AG09309 (cell line): ENCODE data around the gene TMEM74B.

ENCODE experiments used
- DNase-seq: peaks from one replicate; pipeline ENCODE4 v3.0.0-alpha.2; 2010; ENCODE audit warnings: low read depth
- H3K4me3 ChIP-seq: 2 replicates; pipeline ENCODE4 v1.5.1; 2011; ENCODE audit warnings: mild to moderate bottlenecking, low read depth, low read length, moderate library complexity; ENCODE audit not compliant: control insufficient read depth
- CTCF ChIP-seq: IDR thresholded peaks from 2 replicates; pipeline ENCODE4 v1.5.1; 2011; ENCODE audit warnings: mild to moderate bottlenecking, low read depth, low read length, inconsistent platforms; ENCODE audit not compliant: insufficient read depth, control insufficient read depth; ENCODE audit errors: missing control alignments

The TMEM74B gene

GRCh38 chr20:1131354-1131753 is 53.4 kb downstream of the TMEM74B start:
- DNase-seq = no peak
- H3K4me3 ChIP-seq = no peak overlapping the region
- no peak for TF ChIP-seq CTCF

- DNase-seq = no peak
- no peak for TF ChIP-seq CTCF
- H3K4me3 ChIP-seq = no peak overlapping the region
Observed at GRCh38 chr20:1130847-1131246, 53.9 kb downstream of the TMEM74B start.
